Heart left ventricle (tissue), 16 donors: ENCODE measurements around the gene PARD3B. TPM values are rescaled to one million over a fixed set of nuclear protein-coding genes. Genes with fewer than 3 reads are reported as not detected.

Experiments
- ATAC-seq, 4 donors: fragments of 200-7000 bp; cut with Tn5 transposase; one replicate each; pipeline ENCODE4 v1.9.1; 2020 to 2022; ENCODE audit warnings: moderate library complexity in 4 of 4, mild to moderate bottlenecking in 3 of 4, moderate number of reproducible peaks in 1 of 4
- DNase-seq, 5 donors: peaks; one replicate each; pipeline ENCODE4 v3.0.0-alpha.2; 2020
- H3K27ac ChIP-seq, 12 donors: fragments of 200-600 bp; sonication (generic) in 4 of 12; one replicate each; pipeline versions ENCODE4 v1.5.0 to v1.8.0; 2016 to 2022; ENCODE audit warnings: mild to moderate bottlenecking in 2 of 12
- H3K27me3 ChIP-seq, 9 donors: fragments of 200-600 bp; sonication (generic) in 2 of 9; one replicate each; pipeline versions ENCODE4 v1.5.1 to v1.8.0; 2016 to 2022; ENCODE audit warnings: mild to moderate bottlenecking in 3 of 9
- H3K36me3 ChIP-seq, 9 donors: fragments of 200-600 bp; sonication (generic) in 2 of 9; one replicate each; pipeline versions ENCODE4 v1.5.0 to v1.8.0; 2018 to 2022; ENCODE audit warnings: mild to moderate bottlenecking in 2 of 9
- H3K4me1 ChIP-seq, 12 donors: fragments of 200-600 bp; sonication (generic) in 4 of 12; one replicate each; pipeline versions ENCODE4 v1.5.0 to v1.8.0; 2016 to 2022; ENCODE audit warnings: mild to moderate bottlenecking in 3 of 12
- H3K4me3 ChIP-seq, 12 donors: fragments of 200-600 bp; sonication (generic) in 4 of 12; one replicate each; pipeline versions ENCODE4 v1.5.0 to v1.8.0; 2017 to 2022; ENCODE audit warnings: mild to moderate bottlenecking in 9 of 12, moderate library complexity in 4 of 12
- H3K9me3 ChIP-seq, 12 donors: fragments of 200-600 bp; sonication (generic) in 4 of 12; one replicate each; pipeline versions ENCODE4 v1.5.0 to v1.8.0; 2016 to 2022; ENCODE audit warnings: mild to moderate bottlenecking in 1 of 12
- POLR2A ChIP-seq, 2 donors: fragments of 450-650 bp; IDR thresholded peaks; one replicate each; pipeline ENCODE4 v1.6.1; 2017; ENCODE audit warnings: antibody characterized with exemption in 2 of 2, mild to moderate bottlenecking in 2 of 2, moderate library complexity in 2 of 2
- WGBS, 4 donors: extraction: QIAGEN DNeasy Blood & Tissue Kit in 2 of 4; methylation state at CpG; one replicate each; pipeline versions ENCODE4 v1.1.5 to v1.1.7; 2013 to 2018; 5-methylcytosine and 5-hydroxymethylcytosine counted together
- intact Hi-C, 10 donors: fragments of 100-400 bp; cut with DNase I; formaldehyde crosslinking; loops; one replicate each; pipeline versions ENCODE4 v1.11.1 to v1.14.2; 2022
- polyA plus RNA-seq, 2 donors: library from polyadenylated mRNA; stranded (reverse); fragments of 200-250 nt; gene quantifications; one replicate each; pipeline ENCODE4 v1.2.3, GENCODE V29; 2013
- total RNA-seq, 9 donors: library from RNA; depleted of rRNA in 2 of 9; stranded (reverse); fragments of >200 nt in 2 of 9; fragmentation: NEBNext Ultra II Directional in 3 of 9; extraction: Animal tissue kit (Norgen Biotek cat#: 25700) in 3 of 9; gene quantifications; one replicate each; pipeline versions ENCODE4 v1.1.0 to v1.2.4, GENCODE V29; 2016 to 2023
- TF ChIP-seq, protein P1 (sequence below), 12 donors: fragments of 200-600 bp; sonication (generic) in 4 of 12; IDR thresholded peaks; one replicate each; pipeline versions ENCODE4 v1.5.0 to v1.8.0; 2018 to 2022; ENCODE audit warnings: antibody characterized with exemption in 12 of 12, mild to moderate bottlenecking in 5 of 12
- donor health status: ischemic (EF 13 %, LVEDD 7.1; RV severe dilation, severe dysfunction).
- donor health status: healthy with polysubstance abuse.
- donor health status: DM: no; HTN: yes; CAD: no.
- donor health status: DM: no; HTN: no; CAD: no.
- donor health status: ischemic (EF 25% LVEDD 6.9; RV normal size, moderate dysfunction).
- donor health status: ischemic (EF 25% LVEDD 5.7; RV mildly dilated, moderate dysfunction).
- donor health status: healthy.
- donor health status: DM: yes; HTN: yes; CAD: no.
- donor health status: ischemic (EF 35%, LVEDD 5.7; RV mildly dilated, moderate dysfunction).
- donor health status: nonischemic (EF 11% LVEDD 7.7; RV severe dilation, severe dysfunction).
- donor health status: DM: yes; HTN: yes; CAD: no.
- donor health status: PGD.
- donor health status: ischemic (EF 29% LVEDD 5.4; RV normal size, mild dysfunction).
- donor health status: nonischemic (EF 23%, LVEDD 6.1; RV moderate dilation, normal function).

PARD3B gene
- total and polyA plus RNA-seq, 11 donors: 0.71 to 15.1 (median 6.2) TPM

- Histone ChIP-seq H3K4me3 (no peak overlapping the region), H3K36me3 (no peaks in the 10 kb centered on the region), H3K27me3 (no peaks in the 10 kb centered on the region), H3K4me1 (no peaks in the 10 kb centered on the region), H3K9me3 (no peaks in the 10 kb centered on the region), H3K27ac (no peak overlapping the region)
- no peak for ATAC-seq
- intact Hi-C loops: loop anchor here in 3 of 10 donors (10.0 kb wide), 1 partner anchor 797 kb away; no protein-coding TSS in a partner anchor
- TF ChIP-seq, protein P1, sequence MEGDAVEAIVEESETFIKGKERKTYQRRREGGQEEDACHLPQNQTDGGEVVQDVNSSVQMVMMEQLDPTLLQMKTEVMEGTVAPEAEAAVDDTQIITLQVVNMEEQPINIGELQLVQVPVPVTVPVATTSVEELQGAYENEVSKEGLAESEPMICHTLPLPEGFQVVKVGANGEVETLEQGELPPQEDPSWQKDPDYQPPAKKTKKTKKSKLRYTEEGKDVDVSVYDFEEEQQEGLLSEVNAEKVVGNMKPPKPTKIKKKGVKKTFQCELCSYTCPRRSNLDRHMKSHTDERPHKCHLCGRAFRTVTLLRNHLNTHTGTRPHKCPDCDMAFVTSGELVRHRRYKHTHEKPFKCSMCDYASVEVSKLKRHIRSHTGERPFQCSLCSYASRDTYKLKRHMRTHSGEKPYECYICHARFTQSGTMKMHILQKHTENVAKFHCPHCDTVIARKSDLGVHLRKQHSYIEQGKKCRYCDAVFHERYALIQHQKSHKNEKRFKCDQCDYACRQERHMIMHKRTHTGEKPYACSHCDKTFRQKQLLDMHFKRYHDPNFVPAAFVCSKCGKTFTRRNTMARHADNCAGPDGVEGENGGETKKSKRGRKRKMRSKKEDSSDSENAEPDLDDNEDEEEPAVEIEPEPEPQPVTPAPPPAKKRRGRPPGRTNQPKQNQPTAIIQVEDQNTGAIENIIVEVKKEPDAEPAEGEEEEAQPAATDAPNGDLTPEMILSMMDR (IDR thresholded peaks at IDR 0.05): no peak
- TF ChIP-seq POLR2A (IDR thresholded peaks at IDR 0.05): no peak
- DNase-seq: no peak
Observed at GRCh38 chr2:204877691-204878090, 332.4 kb downstream of the PARD3B start.

DNA sequence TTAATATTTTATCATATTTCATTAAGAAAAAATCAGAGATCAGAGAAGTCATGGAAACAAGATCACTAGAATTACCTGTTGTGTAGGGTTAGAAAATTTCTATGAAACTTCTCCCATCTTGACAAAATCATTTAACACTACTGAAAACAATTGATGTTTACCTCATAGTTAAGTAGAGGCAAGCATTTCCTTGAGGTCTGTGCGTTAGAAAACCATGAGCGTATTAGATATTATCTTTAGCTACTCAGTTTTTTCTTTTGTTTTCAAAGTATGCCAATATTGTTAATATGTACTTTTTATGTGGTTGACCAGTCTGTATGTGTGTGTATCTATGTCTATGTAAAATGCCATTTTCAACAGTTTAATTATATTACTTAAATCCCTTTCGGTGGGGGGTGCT is 335.7 kb downstream of the PARD3B start:
- DNase-seq (no peak), ATAC-seq (no peak)
- no peaks in the 10 kb centered on the region for H3K4me1 ChIP-seq
- no peaks in the 10 kb centered on the region for H3K36me3 ChIP-seq
- H3K4me3 ChIP-seq: no peak overlapping the region
- intact Hi-C loops: no loop called here
- H3K27me3 ChIP-seq: no peaks in the 10 kb centered on the region
- H3K27ac ChIP-seq: no peak overlapping the region
- WGBS, 4 donors: 84 to 95% (median 87%) methylated on average over 3 of the region's 3 CpGs
- H3K9me3 ChIP-seq: peaks cover 0 to 5% (median 0%) of the 10 kb centered on the region in 12 donors
- TF ChIP-seq, protein P1 (IDR thresholded peaks at IDR 0.05): no peak
- TF ChIP-seq POLR2A (IDR thresholded peaks at IDR 0.05): no peak

- no peak overlapping the region for H3K27ac ChIP-seq
- WGBS, 4 donors: 76 to 88% (median 84%) methylated on average over 4 of the region's 4 CpGs
- H3K27me3 ChIP-seq: no peaks in the 10 kb centered on the region
- no peak overlapping the region for H3K4me3 ChIP-seq
- H3K36me3 ChIP-seq: no peaks in the 10 kb centered on the region
- intact Hi-C loops: no loop called here
- DNase-seq (no peak), ATAC-seq (no peak)
- no peaks in the 10 kb centered on the region for H3K4me1 ChIP-seq
- H3K9me3 ChIP-seq: peaks cover 0 to 5% (median 0%) of the 10 kb centered on the region in 12 donors
- TF ChIP-seq POLR2A (IDR thresholded peaks at IDR 0.05): no peak
- TF ChIP-seq, protein P1 (IDR thresholded peaks at IDR 0.05): no peak
Observed at GRCh38 chr2:204881655-204882054, 336.4 kb downstream of the PARD3B start.

GRCh38 chr2:204885747-204886146 is 340.5 kb downstream of the PARD3B start:
- TF ChIP-seq POLR2A (IDR thresholded peaks at IDR 0.05): no peak
- TF ChIP-seq, protein P1 (IDR thresholded peaks at IDR 0.05): no peak
- intact Hi-C loops: no loop called here
- H3K27ac ChIP-seq: no peak overlapping the region
- H3K4me1 ChIP-seq: no peaks in the 10 kb centered on the region
- no peaks in the 10 kb centered on the region for H3K27me3 ChIP-seq
- no peak overlapping the region for H3K4me3 ChIP-seq
- H3K9me3 ChIP-seq: peaks cover 0 to 5% (median 0%) of the 10 kb centered on the region in 12 donors
- ATAC-seq (no peak), DNase-seq (no peak)
- WGBS, 4 donors: 52 to 65% (median 62%) methylated on average over 2 of the region's 2 CpGs
- H3K36me3 ChIP-seq: no peaks in the 10 kb centered on the region
